ENCODE measurements around the gene HYI. TPM values are rescaled to one million over a fixed set of nuclear protein-coding genes. Genes with fewer than 3 reads are reported as not detected.

Gene HYI
- total and polyA plus RNA-seq, 2 of the 8 experiments (the other 6 are each of a cell fraction or from before 2014, with no cell fraction given) = 14.4 to 17.7 TPM

DNA sequence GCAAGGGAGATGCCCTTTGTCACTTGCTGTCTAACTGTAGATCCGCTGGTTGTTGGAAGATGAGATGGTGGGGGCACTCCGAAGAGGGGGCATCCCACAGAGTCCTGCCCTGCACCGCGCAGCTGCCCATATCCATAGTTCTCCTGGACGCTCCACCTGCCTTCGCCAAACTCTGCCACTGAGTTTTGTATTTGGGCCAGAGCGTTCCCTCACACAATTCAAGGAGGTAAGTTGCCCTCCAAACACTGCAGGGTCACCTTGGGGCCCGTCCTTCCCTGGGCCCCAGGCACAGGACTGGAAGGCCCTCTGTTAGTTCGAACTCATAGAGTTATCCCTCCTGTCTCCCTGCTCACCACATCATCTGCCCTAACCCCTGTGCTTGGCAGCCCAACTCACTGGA, 22.1 kb downstream of the HYI start:
- H2AFZ ChIP-seq (ENCODE audit: low read length) = no peak overlapping the region
- no peaks in the 10 kb centered on the region for H3K79me1 ChIP-seq (ENCODE audit: low read depth, low read length)
- H3K9ac ChIP-seq (replicated peaks in 1 of 4; ENCODE audit: extremely low read depth in 1 of 4, low read depth in 3 of 4, low read length in 3 of 4) = no peak overlapping the region
- DNase-seq (ENCODE audit: low read depth in 1 of 2, low spot score in 2 of 2) (no peak), FAIRE-seq (no peak)
- H3K4me2 ChIP-seq (ENCODE audit: insufficient read depth in 1 of 2, low read depth in 2 of 2, low read length in 2 of 2) = no peak overlapping the region
- H3K14ac ChIP-seq (ENCODE audit: insufficient read length) = no peak overlapping the region
- ChIA-PET POLR2A (ENCODE audit: partially characterized antibody) (interaction anchor here (1.4 kb wide), 1 partner anchor 11 kb away, joined by 5 read pairs; no protein-coding TSS in a partner anchor), CTCF (ENCODE audit: partially characterized antibody) (no interaction called here)
- H3K36me3 ChIP-seq (ENCODE audit: control insufficient read depth in 2 of 4, insufficient read depth in 4 of 4, low read length in 3 of 4) = peaks cover 2 to 50% (median 24%) of the 10 kb centered on the region in 4 experiments
- no peak overlapping the region for H4K91ac ChIP-seq (replicated peaks; ENCODE audit: insufficient read length, low read length)
- H3K18ac ChIP-seq (ENCODE audit: extremely low read depth, low read length) = no peak overlapping the region
- H3K79me2 ChIP-seq (ENCODE audit: control insufficient read depth in 1 of 2, insufficient read depth in 2 of 2, low read length in 2 of 2) = no peaks in the 10 kb centered on the region
- no peak overlapping the region for H2AK5ac ChIP-seq (ENCODE audit: low read depth, low read length)
- H3K4me3 ChIP-seq (ENCODE audit: extremely low read depth in 1 of 4, insufficient read depth in 2 of 4, low read depth in 3 of 4, low read length in 4 of 4) = no peak overlapping the region
- no peak overlapping the region for H2BK15ac ChIP-seq (ENCODE audit: low read length)
- no peak overlapping the region for H2BK120ac ChIP-seq (replicated peaks; ENCODE audit: low read depth, low read length)
- no peaks in the 10 kb centered on the region for H3K9me3 ChIP-seq (ENCODE audit: insufficient read depth in 2 of 2, low read depth in 1 of 2, low read length in 1 of 2)
- H4K20me1 ChIP-seq (replicated peaks in 1 of 2; ENCODE audit: control insufficient read depth in 1 of 2, insufficient read depth in 2 of 2, low read length in 2 of 2) = peaks cover 0 to 4% of the 10 kb centered on the region in 2 experiments
- 89% methylated on average over 9 of the region's 9 CpGs; no CpG with 5 or more reads in 1 of the 2 experiments for WGBS, 2 experiments (ENCODE audit: extremely low coverage in 1 of 2, insufficient coverage in 1 of 2, insufficient read length in 1 of 2, insufficient replicate concordance in 2 of 2, low coverage in 1 of 2, low lambda C conversion rate in 2 of 2, missing lambda C conversion rate in 1 of 2)
- no peak overlapping the region for H2BK20ac ChIP-seq (ENCODE audit: low read length)
- no peaks in the 10 kb centered on the region for H3K27me3 ChIP-seq (replicated peaks in 1 of 4; ENCODE audit: control insufficient read depth in 3 of 4, extremely low read depth in 1 of 4, insufficient read depth in 3 of 4, low read length in 3 of 4)
- H4K5ac ChIP-seq (ENCODE audit: insufficient read length, low read depth, low read length) = no peak overlapping the region
- no peak overlapping the region for H3K56ac ChIP-seq (replicated peaks; ENCODE audit: insufficient read length, low read depth, low read length)
- H2BK12ac ChIP-seq (ENCODE audit: low read depth, low read length) = no peak overlapping the region
- H3K23ac ChIP-seq (ENCODE audit: insufficient read length) = no peak overlapping the region
- no peak overlapping the region for H2BK5ac ChIP-seq (ENCODE audit: low read depth, low read length)
- no peaks in the 10 kb centered on the region for H3K4me1 ChIP-seq (replicated peaks in 1 of 4; ENCODE audit: control insufficient read depth in 3 of 4, insufficient read depth in 4 of 4, low read length in 3 of 4)
- H4K8ac ChIP-seq (ENCODE audit: extremely low read depth, insufficient read depth, low read length) = no peak overlapping the region
- H3K23me2 ChIP-seq (ENCODE audit: low read depth, low read length) = no peaks in the 10 kb centered on the region
- no peak overlapping the region for H3K4ac ChIP-seq (replicated peaks; ENCODE audit: insufficient read length, low read depth, low read length)
- H3K27ac ChIP-seq (ENCODE audit: low read depth, low read length) = no peak overlapping the region
- no peak for TF ChIP-seq NANOG (IDR thresholded peaks at IDR 0.05; ENCODE audit: insufficient read depth, low read depth, low read length, poor library complexity, severe bottlenecking)
- TF ChIP-seq PHF8 (conservative IDR thresholded peaks at IDR 0.05; ENCODE audit: low read depth, low read length) = no peak
- TF ChIP-seq SIRT6 (IDR thresholded peaks at IDR 0.05; ENCODE audit: low read length) = no peak
- no peak for TF ChIP-seq POLR2A (IDR thresholded peaks at IDR 0.05; ENCODE audit: control extremely low read depth in 1 of 2, low read depth in 2 of 2, low read length in 2 of 2)
- TF ChIP-seq POU5F1 (IDR thresholded peaks at IDR 0.05; ENCODE audit: low read depth, low read length) = no peak
- no peak for TF ChIP-seq CHD2 (IDR thresholded peaks at IDR 0.05; ENCODE audit: low read length)
- TF ChIP-seq BACH1 (IDR thresholded peaks at IDR 0.05; ENCODE audit: low read length) = no peak
- no peak for TF ChIP-seq CEBPB (IDR thresholded peaks at IDR 0.05; ENCODE audit: low read depth, low read length)
- TF ChIP-seq SAP30 (IDR thresholded peaks at IDR 0.05; ENCODE audit: insufficient read depth, insufficient replicate concordance, low read length) = no peak
- TF ChIP-seq SP4 (IDR thresholded peaks at IDR 0.05; ENCODE audit: low read length) = no peak
- TF ChIP-seq JUN (IDR thresholded peaks at IDR 0.05; ENCODE audit: low read depth, low read length) = no peak
- no peak for TF ChIP-seq ASH2L (IDR thresholded peaks at IDR 0.05; ENCODE audit: low read length)
- TF ChIP-seq CTBP2 (IDR thresholded peaks at IDR 0.05; ENCODE audit: borderline replicate concordance, insufficient read depth, insufficient read length, low read length) = no peak
- TF ChIP-seq BRCA1 (IDR thresholded peaks at IDR 0.05; ENCODE audit: low read depth, low read length) = no peak
- TF ChIP-seq GABPA (IDR thresholded peaks at IDR 0.05; ENCODE audit: borderline replicate concordance, insufficient read depth, low read length) = no peak
- TF ChIP-seq SUZ12 (IDR thresholded peaks at IDR 0.05; ENCODE audit: low read length) = no peak
